H9 (cell line): ENCODE results near the gene CACNA1D. TPM values are rescaled to one million over a fixed set of nuclear protein-coding genes. Genes with fewer than 3 reads are reported as not detected.
"Not testable (repeated sequence)": the region's sequence is repeated elsewhere in the genome, so short reads cannot be mapped to it uniquely, and the experiment has no call there.

Experiments used
- DNase-seq: peaks from one replicate; pipeline ENCODE4 v3.0.0-alpha.2; 2017
- H2AFZ ChIP-seq: one replicate; pipeline ENCODE4 v1.6.1; 2013; ENCODE audit warnings: mild to moderate bottlenecking, low read length, control low read depth, moderate library complexity
- H2AK5ac ChIP-seq: 2 replicates; pipeline ENCODE4 v1.6.1; 2013; ENCODE audit warnings: low read length, control low read depth, mixed read lengths; ENCODE audit not compliant: insufficient read length
- H2BK120ac ChIP-seq: one replicate; pipeline ENCODE4 v1.6.1; 2013; ENCODE audit warnings: low read depth, mild to moderate bottlenecking, low read length, control low read depth, inconsistent platforms; ENCODE audit not compliant: poor library complexity, severe bottlenecking
- H2BK12ac ChIP-seq: 2 replicates; pipeline ENCODE4 v1.6.1; 2013; ENCODE audit warnings: low read length, control low read depth, mixed read lengths, low read depth; ENCODE audit not compliant: insufficient read length
- H2BK15ac ChIP-seq: 2 replicates; pipeline ENCODE4 v1.6.1; 2013; ENCODE audit warnings: low read depth, low read length, control low read depth
- H2BK20ac ChIP-seq: one replicate; pipeline ENCODE4 v1.6.1; 2013; ENCODE audit warnings: low read depth, mild to moderate bottlenecking, low read length, control low read depth, inconsistent platforms; ENCODE audit not compliant: poor library complexity, severe bottlenecking
- H2BK5ac ChIP-seq: 2 replicates; pipeline ENCODE4 v1.6.1; 2013; ENCODE audit warnings: low read length, control low read depth, mixed read lengths; ENCODE audit not compliant: insufficient read length
- H3K14ac ChIP-seq: 2 replicates; pipeline ENCODE4 v1.6.1; 2013; ENCODE audit warnings: low read length, control low read depth; ENCODE audit not compliant: insufficient read depth
- H3K18ac ChIP-seq: 2 replicates; pipeline ENCODE4 v1.6.1; 2013; ENCODE audit warnings: low read depth, mild to moderate bottlenecking, mixed read lengths, low read length, control low read depth; ENCODE audit not compliant: insufficient read length
- H3K23ac ChIP-seq: 2 replicates; pipeline ENCODE4 v1.6.1; 2013; ENCODE audit warnings: low read length, control low read depth, mixed read lengths, low read depth; ENCODE audit not compliant: insufficient read length
- H3K23me2 ChIP-seq: 2 replicates; pipeline ENCODE4 v1.6.1; 2013; ENCODE audit warnings: low read depth, mild to moderate bottlenecking, mixed read lengths, low read length, control low read depth; ENCODE audit not compliant: insufficient read length, poor library complexity, severe bottlenecking
- H3K27ac ChIP-seq: 2 replicates; pipeline ENCODE4 v1.5.1; 2013; ENCODE audit warnings: low read length, control low read depth, mixed read lengths, low read depth; ENCODE audit not compliant: insufficient read length
- H3K27me3 ChIP-seq: 2 replicates; pipeline ENCODE4 v1.6.1; 2013; ENCODE audit warnings: low read length, control low read depth, inconsistent platforms; ENCODE audit not compliant: insufficient read depth
- H3K4ac ChIP-seq: 2 replicates; pipeline ENCODE4 v1.6.1; 2013; ENCODE audit warnings: low read depth, mild to moderate bottlenecking, control low read depth, inconsistent platforms, low read length, moderate library complexity
- H3K4me1 ChIP-seq: 2 replicates; pipeline ENCODE4 v1.6.1; 2013; ENCODE audit warnings: low read length, control low read depth, inconsistent platforms; ENCODE audit not compliant: insufficient read depth
- H3K4me2 ChIP-seq: 2 replicates; pipeline ENCODE4 v1.6.1; 2013; ENCODE audit warnings: low read length, control low read depth, mixed read lengths; ENCODE audit not compliant: insufficient read length, insufficient read depth
- H3K56ac ChIP-seq: 2 replicates; pipeline ENCODE4 v1.6.1; 2013; ENCODE audit warnings: low read depth, mild to moderate bottlenecking, mixed read lengths, low read length, control low read depth; ENCODE audit not compliant: insufficient read length
- H3K79me1 ChIP-seq: 2 replicates; pipeline ENCODE4 v1.6.1; 2013; ENCODE audit warnings: low read depth, mild to moderate bottlenecking, moderate library complexity, low read length, control low read depth, inconsistent platforms; ENCODE audit not compliant: insufficient read depth, poor library complexity, severe bottlenecking
- H3K79me2 ChIP-seq: 2 replicates; pipeline ENCODE4 v1.6.1; 2013; ENCODE audit warnings: low read length, control low read depth, inconsistent platforms; ENCODE audit not compliant: insufficient read depth
- H3K9ac ChIP-seq: 2 replicates; pipeline ENCODE4 v1.6.1; 2013; ENCODE audit warnings: low read length, control low read depth, mixed read lengths; ENCODE audit not compliant: insufficient read length; ENCODE audit errors: extremely low read depth
- H3K9me3 ChIP-seq: one replicate; pipeline ENCODE4 v1.6.1; 2013; ENCODE audit warnings: low read depth, low read length, inconsistent platforms; ENCODE audit not compliant: control insufficient read depth
- H3T11ph ChIP-seq: one replicate; pipeline ENCODE4 v1.6.1; 2013; ENCODE audit warnings: mild to moderate bottlenecking, low read length, control low read depth, inconsistent platforms
- H4K20me1 ChIP-seq: one replicate; pipeline ENCODE4 v1.6.1; 2013; ENCODE audit not compliant: control insufficient read depth, insufficient read length, insufficient read depth
- H4K5ac ChIP-seq: 2 replicates; pipeline ENCODE4 v1.6.1; 2013; ENCODE audit warnings: low read depth, mild to moderate bottlenecking, mixed read lengths, low read length, control low read depth; ENCODE audit not compliant: insufficient read length
- H4K8ac ChIP-seq: replicated peaks from 2 replicates; pipeline ENCODE4 v1.6.1; 2013; ENCODE audit warnings: low read length, control low read depth, mixed read lengths, low read depth; ENCODE audit not compliant: insufficient read length
- H4K91ac ChIP-seq: 2 replicates; pipeline ENCODE4 v1.6.1; 2013; ENCODE audit warnings: low read depth, mild to moderate bottlenecking, moderate library complexity, mixed read lengths, low read length, control low read depth; ENCODE audit not compliant: insufficient read length
- H3K27ac Mint-ChIP-seq, 3 experiments: 2 replicates in 2 of 3; 3 replicates in 1 of 3; pipeline ENCODE4 v1.8.0; 2020 to 2021; ENCODE audit warnings: mixed read lengths in 3 of 3, mild to moderate bottlenecking in 1 of 3, moderate library complexity in 1 of 3
- H3K27me3 Mint-ChIP-seq: 2 replicates; pipeline ENCODE4 v1.8.0; 2021; ENCODE audit warnings: low read depth, mild to moderate bottlenecking, moderate library complexity, mixed read lengths
- H3K36me3 Mint-ChIP-seq, 3 experiments: 2 replicates in 2 of 3; 3 replicates in 1 of 3; pipeline ENCODE4 v1.8.0; 2020 to 2021; ENCODE audit warnings: low read depth in 3 of 3, mixed read lengths in 3 of 3; ENCODE audit not compliant: insufficient read depth in 1 of 3
- H3K4me1 Mint-ChIP-seq, 2 experiments: 2 replicates each; pipeline ENCODE4 v1.8.0; 2020; ENCODE audit warnings: mixed read lengths in 2 of 2
- H3K4me3 Mint-ChIP-seq, 2 experiments: 2 replicates in 1 of 2; 3 replicates in 1 of 2; pipeline ENCODE4 v1.8.0; 2020 to 2021; ENCODE audit warnings: mild to moderate bottlenecking in 2 of 2, mixed read lengths in 2 of 2, moderate library complexity in 1 of 2
- H3K9me3 Mint-ChIP-seq, 2 experiments: 2 replicates in 1 of 2; 3 replicates in 1 of 2; pipeline ENCODE4 v1.8.0; 2020; ENCODE audit warnings: mild to moderate bottlenecking in 2 of 2, mixed read lengths in 2 of 2, moderate library complexity in 1 of 2
- WGBS: extraction: QIAGEN DNeasy Blood & Tissue Kit; methylation state at CpG from one replicate; pipeline ENCODE4 v1.1.7; 2013; ENCODE audit warnings: missing lambda C conversion rate, low lambda C conversion rate, mixed read lengths; ENCODE audit not compliant: insufficient read length; ENCODE audit errors: extremely low coverage; 5-methylcytosine and 5-hydroxymethylcytosine counted together
- total RNA-seq: library from RNA; stranded (reverse); gene quantifications from 2 replicates; pipeline ENCODE4 v1.2.1, GENCODE V29; 2021
- TF ChIP-seq, protein P1 (sequence below): fragments of 200-600 bp; sonication (generic); conservative IDR thresholded peaks from 3 replicates; pipeline ENCODE4 v1.8.0; 2021; ENCODE audit warnings: antibody characterized with exemption, mild to moderate bottlenecking

The CACNA1D gene
- total RNA-seq, 1 experiment from 2014 or later = 3.5 TPM

DNA sequence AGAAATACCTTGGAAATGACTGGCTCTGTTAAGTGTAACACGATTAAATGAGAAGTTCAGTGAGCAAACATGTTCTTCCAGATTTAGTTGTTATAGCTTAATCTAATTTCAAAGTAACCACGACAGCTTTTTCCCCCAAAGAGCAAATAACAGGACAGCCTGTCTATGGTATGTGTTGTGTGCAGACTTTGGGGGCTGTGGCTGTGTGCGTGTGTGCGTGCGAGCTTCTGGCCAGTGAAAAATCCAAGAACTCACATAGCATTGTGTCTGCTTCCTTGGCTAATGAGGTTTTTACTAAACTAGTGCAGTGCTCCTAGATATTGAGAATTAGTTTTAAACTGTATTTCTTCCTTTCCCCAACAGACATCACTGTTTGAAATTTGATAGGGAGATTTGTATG lies 167.1 kb downstream of the CACNA1D start:
- Histone ChIP-seq H4K8ac (no peak overlapping the region), H4K20me1 (no peaks in the 10 kb centered on the region), H3K79me2 (no peaks in the 10 kb centered on the region), H3K27ac (no peak overlapping the region), H3K9ac (no peak overlapping the region), H2BK5ac (no peak overlapping the region), H3K18ac (no peak overlapping the region), H3K27me3 (no peaks in the 10 kb centered on the region), H2AFZ (no peak overlapping the region), H3K4me1 (no peaks in the 10 kb centered on the region), H2BK20ac (no peak overlapping the region), H3K23ac (no peak overlapping the region), H2BK15ac (no peak overlapping the region), H2BK120ac (no peak overlapping the region), H3K4ac (no peak overlapping the region), H3K79me1 (no peaks in the 10 kb centered on the region), H3K9me3 (peaks cover 4% of the 10 kb centered on the region), H4K91ac (no peak overlapping the region), H2AK5ac (no peak overlapping the region), H3K56ac (no peak overlapping the region), H2BK12ac (no peak overlapping the region), H3K14ac (no peak overlapping the region), H4K5ac (no peak overlapping the region), H3T11ph (no peak overlapping the region), H3K23me2 (no peaks in the 10 kb centered on the region), H3K4me2 (no peak overlapping the region)
- no peak for DNase-seq
- Mint-ChIP-seq H3K27ac (no peak overlapping the region), H3K4me3 (no peak overlapping the region), H3K27me3 (peaks cover 2% of the 10 kb centered on the region), H3K36me3 (peaks cover 0 to 3% (median 0%) of the 10 kb centered on the region in 3 experiments; a peak in 2 of 7 replicates), H3K4me1 (no peaks in the 10 kb centered on the region), H3K9me3 (peaks cover 9 to 14% of the 10 kb centered on the region in 2 experiments; a peak in 4 of 5 replicates)
- no CpG with 5 or more reads among the region's 5 CpGs for WGBS
- TF ChIP-seq, protein P1, sequence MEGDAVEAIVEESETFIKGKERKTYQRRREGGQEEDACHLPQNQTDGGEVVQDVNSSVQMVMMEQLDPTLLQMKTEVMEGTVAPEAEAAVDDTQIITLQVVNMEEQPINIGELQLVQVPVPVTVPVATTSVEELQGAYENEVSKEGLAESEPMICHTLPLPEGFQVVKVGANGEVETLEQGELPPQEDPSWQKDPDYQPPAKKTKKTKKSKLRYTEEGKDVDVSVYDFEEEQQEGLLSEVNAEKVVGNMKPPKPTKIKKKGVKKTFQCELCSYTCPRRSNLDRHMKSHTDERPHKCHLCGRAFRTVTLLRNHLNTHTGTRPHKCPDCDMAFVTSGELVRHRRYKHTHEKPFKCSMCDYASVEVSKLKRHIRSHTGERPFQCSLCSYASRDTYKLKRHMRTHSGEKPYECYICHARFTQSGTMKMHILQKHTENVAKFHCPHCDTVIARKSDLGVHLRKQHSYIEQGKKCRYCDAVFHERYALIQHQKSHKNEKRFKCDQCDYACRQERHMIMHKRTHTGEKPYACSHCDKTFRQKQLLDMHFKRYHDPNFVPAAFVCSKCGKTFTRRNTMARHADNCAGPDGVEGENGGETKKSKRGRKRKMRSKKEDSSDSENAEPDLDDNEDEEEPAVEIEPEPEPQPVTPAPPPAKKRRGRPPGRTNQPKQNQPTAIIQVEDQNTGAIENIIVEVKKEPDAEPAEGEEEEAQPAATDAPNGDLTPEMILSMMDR = no peak

DNA sequence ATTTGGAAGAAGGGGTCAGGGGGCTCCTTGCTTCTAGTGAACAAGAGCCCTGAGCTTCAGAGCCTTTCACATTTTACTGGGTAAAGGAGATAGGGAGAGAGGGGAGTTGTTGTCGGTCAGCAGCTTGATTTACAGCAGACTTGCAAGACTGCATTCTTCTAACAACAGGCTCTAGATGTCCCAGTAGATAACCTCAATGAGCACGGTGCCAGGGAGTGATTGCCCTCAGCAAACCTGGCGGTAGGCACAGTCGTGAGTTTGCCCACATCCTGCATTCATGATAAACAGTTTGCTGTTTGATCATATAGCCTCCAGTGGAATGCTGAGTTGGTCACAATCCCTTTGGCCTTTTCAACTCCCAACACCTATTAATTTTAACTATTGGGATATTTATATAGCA lies 170.4 kb downstream of the CACNA1D start:
- not testable (repeated sequence) for H3K36me3 Mint-ChIP-seq, H4K20me1 ChIP-seq, H3K9ac ChIP-seq, H3K27me3 Mint-ChIP-seq, H2BK15ac ChIP-seq, H3K4ac ChIP-seq, H2BK20ac ChIP-seq, H3K4me1 Mint-ChIP-seq, H3T11ph ChIP-seq, H3K4me1 ChIP-seq, H3K23me2 ChIP-seq, H2BK120ac ChIP-seq, H3K27ac ChIP-seq, H2BK12ac ChIP-seq, DNase-seq, H4K8ac ChIP-seq, H2BK5ac ChIP-seq, H3K4me2 ChIP-seq, H3K4me3 Mint-ChIP-seq, H3K79me2 ChIP-seq, H3K14ac ChIP-seq, H4K5ac ChIP-seq, H3K18ac ChIP-seq, H3K79me1 ChIP-seq, H3K23ac ChIP-seq, H3K56ac ChIP-seq, H3K27ac Mint-ChIP-seq, H3K27me3 ChIP-seq, H2AFZ ChIP-seq, H4K91ac ChIP-seq, H3K9me3 ChIP-seq, H2AK5ac ChIP-seq
- H3K9me3 Mint-ChIP-seq = peaks cover 9 to 14% of the 10 kb centered on the region in 2 experiments; a peak in 4 of 5 replicates
- WGBS = no CpG with 5 or more reads among the region's 4 CpGs
